GM12891 (cell line): ENCODE data around the gene PLIN5.

Experiments used
- POLR2AphosphoS5 ChIP-seq: IDR thresholded peaks from 2 replicates; pipeline ENCODE4 v1.6.1; 2011; ENCODE audit warnings: low read depth, low read length, control low read depth
- SPI1 ChIP-seq: IDR thresholded peaks from 2 replicates; pipeline ENCODE4 v1.6.1; 2011; ENCODE audit warnings: low read depth, low read length, control low read depth
- TAF1 ChIP-seq: IDR thresholded peaks from 2 replicates; pipeline ENCODE4 v1.6.1; 2011; ENCODE audit warnings: low read depth, low read length, control low read depth

DNA sequence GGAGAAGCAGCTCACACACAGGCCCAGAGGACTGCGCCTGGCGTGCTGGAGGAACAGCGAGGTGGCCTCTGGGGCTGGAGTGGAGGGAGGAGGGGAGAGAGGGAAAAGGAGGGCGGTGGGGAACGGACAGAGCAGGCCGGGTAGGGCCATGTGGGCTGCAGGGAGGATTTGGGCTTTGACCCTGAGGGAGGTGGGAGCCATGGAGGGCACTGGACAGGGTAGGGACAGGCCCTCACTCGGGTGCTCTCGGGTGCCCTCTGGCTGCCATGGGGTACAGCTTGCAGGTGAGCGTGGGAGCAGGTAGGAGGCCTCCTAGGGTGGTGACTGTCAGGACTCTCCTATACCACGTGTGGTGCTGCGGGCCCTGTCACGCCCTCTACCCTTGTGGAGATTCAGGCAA is 39.6 kb downstream of the PLIN5 start:
- TF ChIP-seq POLR2AphosphoS5: no peak
- no peak for TF ChIP-seq TAF1
- TF ChIP-seq SPI1: no peak
